Hepatocyte (in vitro differentiated cells): ENCODE data around the gene GOLGA3.

ENCODE experiments used
- CTCF ChIP-seq: fragments of 200-600 bp; sonication (generic); IDR thresholded peaks from 2 replicates; pipeline ENCODE4 v1.5.1; 2016; ENCODE audit warnings: antibody characterized with exemption, mild to moderate bottlenecking; ENCODE audit not compliant: poor library complexity
- EZH2 ChIP-seq: fragments of 200-600 bp; sonication (generic); IDR thresholded peaks from 2 replicates; pipeline ENCODE4 v1.6.1; 2016; ENCODE audit warnings: antibody characterized with exemption, mild to moderate bottlenecking, borderline replicate concordance

- TF ChIP-seq CTCF (no peak), EZH2 (no peak)
Measured at GRCh38 chr12:132853285-132854092, 24.8 kb upstream of the GOLGA3 start.
